22Rv1 (cell line): Measurements from ENCODE around the gene SEMA6B.

Experiments used
- ZFX ChIP-seq: fragments of 450-650 bp; IDR thresholded peaks from 2 replicates; pipeline ENCODE4 v1.6.1; 2017; ENCODE audit warnings: antibody characterized with exemption, borderline replicate concordance
- TF ChIP-seq, protein P1 (sequence below): fragments of 450-650 bp; IDR thresholded peaks from 2 replicates; pipeline ENCODE4 v1.5.1; 2017; ENCODE audit warnings: mild to moderate bottlenecking

DNA sequence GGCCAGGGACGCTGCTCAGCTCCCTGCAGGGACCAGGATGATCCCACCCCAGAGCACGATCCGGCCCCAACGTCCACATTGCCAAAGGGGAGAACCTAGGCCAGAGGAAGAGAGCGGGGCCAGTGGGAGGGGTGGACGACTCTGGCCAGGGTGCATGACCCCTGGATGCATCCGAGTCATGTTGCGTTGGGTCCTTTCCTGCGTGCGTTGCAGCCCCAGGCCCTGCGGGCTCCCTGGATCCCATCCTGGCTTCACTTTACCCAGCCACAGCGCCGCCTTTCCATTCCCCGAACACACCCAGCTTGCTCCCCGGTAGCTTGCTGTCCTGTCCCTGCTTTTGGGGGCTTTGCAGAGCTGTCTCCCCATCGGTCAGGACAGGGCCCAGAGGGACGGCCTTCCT is 51.7 kb downstream of the SEMA6B start:
- TF ChIP-seq, protein P1, sequence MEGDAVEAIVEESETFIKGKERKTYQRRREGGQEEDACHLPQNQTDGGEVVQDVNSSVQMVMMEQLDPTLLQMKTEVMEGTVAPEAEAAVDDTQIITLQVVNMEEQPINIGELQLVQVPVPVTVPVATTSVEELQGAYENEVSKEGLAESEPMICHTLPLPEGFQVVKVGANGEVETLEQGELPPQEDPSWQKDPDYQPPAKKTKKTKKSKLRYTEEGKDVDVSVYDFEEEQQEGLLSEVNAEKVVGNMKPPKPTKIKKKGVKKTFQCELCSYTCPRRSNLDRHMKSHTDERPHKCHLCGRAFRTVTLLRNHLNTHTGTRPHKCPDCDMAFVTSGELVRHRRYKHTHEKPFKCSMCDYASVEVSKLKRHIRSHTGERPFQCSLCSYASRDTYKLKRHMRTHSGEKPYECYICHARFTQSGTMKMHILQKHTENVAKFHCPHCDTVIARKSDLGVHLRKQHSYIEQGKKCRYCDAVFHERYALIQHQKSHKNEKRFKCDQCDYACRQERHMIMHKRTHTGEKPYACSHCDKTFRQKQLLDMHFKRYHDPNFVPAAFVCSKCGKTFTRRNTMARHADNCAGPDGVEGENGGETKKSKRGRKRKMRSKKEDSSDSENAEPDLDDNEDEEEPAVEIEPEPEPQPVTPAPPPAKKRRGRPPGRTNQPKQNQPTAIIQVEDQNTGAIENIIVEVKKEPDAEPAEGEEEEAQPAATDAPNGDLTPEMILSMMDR: no peak
- no peak for TF ChIP-seq ZFX
